ENCODE results near the gene VAMP1. TPM values are rescaled to one million over a fixed set of nuclear protein-coding genes. Genes with fewer than 3 reads are reported as not detected.
"Not testable (repeated sequence)": the region's sequence is repeated elsewhere in the genome, so short reads cannot be mapped to it uniquely, and the experiment has no call there.

Gene VAMP1
- total RNA-seq, 6 experiments from 2014 or later: 3.5 to 6.5 (median 6.0) TPM

DNA sequence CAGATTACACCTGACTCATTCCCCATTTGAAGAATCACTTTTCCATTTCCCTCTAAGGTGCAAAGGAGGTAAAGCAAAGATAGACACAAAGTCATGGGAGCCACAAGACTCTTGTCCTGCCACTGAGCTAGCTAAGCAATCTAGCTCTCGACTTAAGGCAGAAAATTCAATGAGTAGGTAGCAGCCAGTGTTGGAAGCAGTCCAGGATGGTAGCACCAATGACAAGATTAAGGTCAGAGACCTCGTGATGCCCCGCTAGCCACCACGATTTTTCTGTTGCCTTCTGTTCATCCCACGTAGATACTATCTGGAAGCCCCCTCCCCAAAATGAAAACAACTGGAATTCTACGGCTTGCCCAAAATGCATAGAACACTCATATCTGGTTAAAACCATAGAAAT is 1.4 kb downstream of the VAMP1 start:
- DNase-seq: peak in 1 of 3 donors; percentile 60
- H3K4me3 ChIP-seq: peak overlapping the region; percentile 73 to 77 (median 77)
- intact Hi-C loops (cut with DNase I): no loop called here
- no peak for ATAC-seq
- WGBS (ENCODE audit: insufficient coverage, low coverage, low lambda C conversion rate, missing lambda C conversion rate): 31% methylated on average over 6 of the region's 6 CpGs
- no peaks in the 10 kb centered on the region for H3K27me3 ChIP-seq
- H3K9me3 ChIP-seq: no peaks in the 10 kb centered on the region
- H3K4me1 ChIP-seq: peaks cover 0 to 33% (median 14%) of the 10 kb centered on the region in 4 donors
- peak overlapping the region; percentile 9 to 80 (median 19) for H3K27ac ChIP-seq
- H3K36me3 ChIP-seq: peaks cover 0 to 20% (median 9%) of the 10 kb centered on the region in 4 donors
- no peak for TF ChIP-seq POLR2A (IDR thresholded peaks at IDR 0.05)
- TF ChIP-seq, protein P1, sequence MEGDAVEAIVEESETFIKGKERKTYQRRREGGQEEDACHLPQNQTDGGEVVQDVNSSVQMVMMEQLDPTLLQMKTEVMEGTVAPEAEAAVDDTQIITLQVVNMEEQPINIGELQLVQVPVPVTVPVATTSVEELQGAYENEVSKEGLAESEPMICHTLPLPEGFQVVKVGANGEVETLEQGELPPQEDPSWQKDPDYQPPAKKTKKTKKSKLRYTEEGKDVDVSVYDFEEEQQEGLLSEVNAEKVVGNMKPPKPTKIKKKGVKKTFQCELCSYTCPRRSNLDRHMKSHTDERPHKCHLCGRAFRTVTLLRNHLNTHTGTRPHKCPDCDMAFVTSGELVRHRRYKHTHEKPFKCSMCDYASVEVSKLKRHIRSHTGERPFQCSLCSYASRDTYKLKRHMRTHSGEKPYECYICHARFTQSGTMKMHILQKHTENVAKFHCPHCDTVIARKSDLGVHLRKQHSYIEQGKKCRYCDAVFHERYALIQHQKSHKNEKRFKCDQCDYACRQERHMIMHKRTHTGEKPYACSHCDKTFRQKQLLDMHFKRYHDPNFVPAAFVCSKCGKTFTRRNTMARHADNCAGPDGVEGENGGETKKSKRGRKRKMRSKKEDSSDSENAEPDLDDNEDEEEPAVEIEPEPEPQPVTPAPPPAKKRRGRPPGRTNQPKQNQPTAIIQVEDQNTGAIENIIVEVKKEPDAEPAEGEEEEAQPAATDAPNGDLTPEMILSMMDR (IDR thresholded peaks at IDR 0.05): no peak

GRCh38 chr12:6468283-6468575 is 2.2 kb downstream of the VAMP1 start:
- peaks cover 0 to 29% (median 15%) of the 10 kb centered on the region in 4 donors for H3K36me3 ChIP-seq
- DNase-seq: peak in 1 of 3 donors; percentile 51
- intact Hi-C loops (cut with DNase I): no loop called here
- ATAC-seq: peak in 2 of 4 donors; percentile 15 to 28
- H3K27me3 ChIP-seq: no peaks in the 10 kb centered on the region
- no peaks in the 10 kb centered on the region for H3K9me3 ChIP-seq
- H3K4me1 ChIP-seq: peaks cover 0 to 33% (median 14%) of the 10 kb centered on the region in 4 donors
- no peak overlapping the region for H3K4me3 ChIP-seq
- no peak for TF ChIP-seq POLR2A (IDR thresholded peaks at IDR 0.05)
- TF ChIP-seq, protein P1 (IDR thresholded peaks at IDR 0.05): no peak
- peak overlapping the region; percentile 9 to 80 (median 19) for H3K27ac ChIP-seq

- H3K4me3 ChIP-seq; DNase-seq; intact Hi-C loops (cut with DNase I); H3K9me3 ChIP-seq; ATAC-seq; H3K27me3 ChIP-seq: not testable (repeated sequence)
- Histone ChIP-seq H3K4me1 (peaks cover 0 to 33% (median 14%) of the 10 kb centered on the region in 4 donors), H3K36me3 (peaks cover 0 to 34% (median 19%) of the 10 kb centered on the region in 4 donors), H3K27ac (peak overlapping the region in 2 of 3 donors; percentile 42 to 80)
- 94% methylated on average over 6 of the region's 9 CpGs for WGBS (ENCODE audit: insufficient coverage, low coverage, low lambda C conversion rate, missing lambda C conversion rate)
Measured at GRCh38 chr12:6467571-6468282, 2.8 kb downstream of the VAMP1 start.

DNA sequence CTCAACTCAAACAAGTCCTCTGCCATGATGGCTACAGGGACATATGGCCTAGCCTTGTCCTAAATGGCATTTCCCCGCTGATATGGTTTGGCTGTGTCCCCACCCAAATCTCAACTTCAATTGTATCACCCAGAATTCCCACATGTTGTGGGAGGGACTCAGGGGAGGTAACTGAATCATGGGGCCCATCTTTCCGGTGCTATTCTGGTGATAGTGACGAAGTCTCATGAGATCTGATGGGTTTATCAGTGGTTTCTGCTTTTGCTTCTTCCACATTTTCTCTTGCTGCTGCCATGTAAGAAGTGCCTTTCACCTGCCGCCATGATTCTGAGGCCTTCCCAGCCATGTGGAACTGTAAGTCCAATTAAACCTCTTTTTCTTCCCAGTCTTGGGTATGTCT is 3.7 kb downstream of the VAMP1 start:
- 81% methylated on average over 4 of the region's 4 CpGs for WGBS (ENCODE audit: insufficient coverage, low coverage, low lambda C conversion rate, missing lambda C conversion rate)
- ATAC-seq; intact Hi-C loops (cut with DNase I); H3K27me3 ChIP-seq; H3K4me3 ChIP-seq; H3K27ac ChIP-seq; DNase-seq; H3K9me3 ChIP-seq: not testable (repeated sequence)
- H3K36me3 ChIP-seq: peaks cover 0 to 43% (median 24%) of the 10 kb centered on the region in 4 donors
- H3K4me1 ChIP-seq: peaks cover 0 to 33% (median 14%) of the 10 kb centered on the region in 4 donors

GRCh38 chr12:6466184-6466573 is 4.3 kb downstream of the VAMP1 start:
- Histone ChIP-seq H3K27me3 (no peaks in the 10 kb centered on the region), H3K36me3 (peaks cover 0 to 48% (median 26%) of the 10 kb centered on the region in 4 donors), H3K9me3 (no peaks in the 10 kb centered on the region), H3K27ac (no peak overlapping the region), H3K4me3 (no peak overlapping the region), H3K4me1 (peaks cover 0 to 29% (median 14%) of the 10 kb centered on the region in 4 donors)
- DNase-seq (no peak), ATAC-seq (no peak)
- intact Hi-C loops (cut with DNase I): no loop called here
- TF ChIP-seq, protein P1 (IDR thresholded peaks at IDR 0.05): no peak
- TF ChIP-seq POLR2A (IDR thresholded peaks at IDR 0.05): no peak
- 91% methylated on average over 4 of the region's 5 CpGs for WGBS (ENCODE audit: insufficient coverage, low coverage, low lambda C conversion rate, missing lambda C conversion rate)
